Gastrocnemius medialis (tissue), 4 donors: Measurements from ENCODE around the gene SNW1.

Experiments used
- POLR2A ChIP-seq, 2 donors: fragments of 450-650 bp; IDR thresholded peaks; one replicate each; pipeline ENCODE4 v1.6.1; 2017; ENCODE audit warnings: antibody characterized with exemption in 2 of 2, mild to moderate bottlenecking in 2 of 2, moderate library complexity in 2 of 2
- TF ChIP-seq, protein P1 (sequence below), 5 experiments: fragments of 450-650 bp in 3 of 5; fragments of 200-600 bp in 2 of 5; sonication (generic) in 2 of 5; IDR thresholded peaks in 4 of 5; conservative IDR thresholded peaks in 1 of 5; 1 replicate in 4 of 5; 2 replicates in 1 of 5; pipeline ENCODE4 v1.5.1; 2016 to 2019; ENCODE audit warnings: antibody characterized with exemption in 5 of 5, mild to moderate bottlenecking in 3 of 5, moderate library complexity in 3 of 5

GRCh38 chr14:77782202-77782601, 21.2 kb upstream of the SNW1 start:
- no peak for TF ChIP-seq POLR2A (IDR thresholded peaks at IDR 0.05)
- TF ChIP-seq, protein P1, sequence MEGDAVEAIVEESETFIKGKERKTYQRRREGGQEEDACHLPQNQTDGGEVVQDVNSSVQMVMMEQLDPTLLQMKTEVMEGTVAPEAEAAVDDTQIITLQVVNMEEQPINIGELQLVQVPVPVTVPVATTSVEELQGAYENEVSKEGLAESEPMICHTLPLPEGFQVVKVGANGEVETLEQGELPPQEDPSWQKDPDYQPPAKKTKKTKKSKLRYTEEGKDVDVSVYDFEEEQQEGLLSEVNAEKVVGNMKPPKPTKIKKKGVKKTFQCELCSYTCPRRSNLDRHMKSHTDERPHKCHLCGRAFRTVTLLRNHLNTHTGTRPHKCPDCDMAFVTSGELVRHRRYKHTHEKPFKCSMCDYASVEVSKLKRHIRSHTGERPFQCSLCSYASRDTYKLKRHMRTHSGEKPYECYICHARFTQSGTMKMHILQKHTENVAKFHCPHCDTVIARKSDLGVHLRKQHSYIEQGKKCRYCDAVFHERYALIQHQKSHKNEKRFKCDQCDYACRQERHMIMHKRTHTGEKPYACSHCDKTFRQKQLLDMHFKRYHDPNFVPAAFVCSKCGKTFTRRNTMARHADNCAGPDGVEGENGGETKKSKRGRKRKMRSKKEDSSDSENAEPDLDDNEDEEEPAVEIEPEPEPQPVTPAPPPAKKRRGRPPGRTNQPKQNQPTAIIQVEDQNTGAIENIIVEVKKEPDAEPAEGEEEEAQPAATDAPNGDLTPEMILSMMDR (IDR thresholded peaks at IDR 0.05 in 4 of 5, conservative IDR thresholded peaks at IDR 0.05 in 1 of 5) = no peak
